Neural cell (in vitro differentiated cells): ENCODE results near the gene PRORP.

ENCODE experiments used
- CTCF ChIP-seq: fragments of 450-650 bp; IDR thresholded peaks from 2 replicates; pipeline ENCODE4 v1.5.1; 2014; ENCODE audit warnings: antibody characterized with exemption, mild to moderate bottlenecking, moderate library complexity; ENCODE audit not compliant: poor library complexity, severe bottlenecking
- EZH2 ChIP-seq: fragments of 200-600, 300-800 bp; shearing (Covaris generic), sonication (generic); IDR thresholded peaks from 2 replicates; pipeline ENCODE4 v1.6.1; 2014; ENCODE audit warnings: antibody characterized with exemption, low read length, borderline replicate concordance, mild to moderate bottlenecking; ENCODE audit not compliant: insufficient read depth, poor library complexity, severe bottlenecking
- POLR2AphosphoS5 ChIP-seq: IDR thresholded peaks from 2 replicates; pipeline ENCODE4 v1.6.1; 2012
- RAD21 ChIP-seq: fragments of 450-650 bp; conservative IDR thresholded peaks from 2 replicates; pipeline ENCODE4 v1.6.1; 2014; ENCODE audit warnings: antibody characterized with exemption, mild to moderate bottlenecking, moderate library complexity
- REST ChIP-seq: IDR thresholded peaks from 2 replicates; pipeline ENCODE4 v1.6.1; 2012; ENCODE audit warnings: borderline replicate concordance
- SMC3 ChIP-seq: fragments of 450-650 bp; conservative IDR thresholded peaks from 2 replicates; pipeline ENCODE4 v1.6.1; 2014; ENCODE audit warnings: antibody characterized with exemption, mild to moderate bottlenecking, moderate library complexity; ENCODE audit not compliant: poor library complexity
- TAF1 ChIP-seq: IDR thresholded peaks from 2 replicates; pipeline ENCODE4 v1.6.1; 2012; ENCODE audit warnings: low read depth

GRCh38 chr14:35161231-35161630 lies 38.9 kb downstream of the PRORP start:
- no peak for TF ChIP-seq EZH2
- TF ChIP-seq CTCF: no peak
- TF ChIP-seq POLR2AphosphoS5: no peak
- TF ChIP-seq TAF1: no peak
- no peak for TF ChIP-seq RAD21
- no peak for TF ChIP-seq REST
- no peak for TF ChIP-seq SMC3
